OCI-LY3 (cell line): ENCODE data around the gene IRGQ.

Source experiments
- H2AFZ ChIP-seq: fragments of 200-600, 300-600 bp; shearing (Covaris generic); 2 replicates; pipeline ENCODE4 v1.6.0; 2014; ENCODE audit warnings: antibody characterized with exemption, low read depth, low read length
- H3K27ac ChIP-seq: fragments of 200-600, 300-600 bp; sonication (generic); 2 replicates; pipeline ENCODE4 v1.5.1; 2014; ENCODE audit warnings: mild to moderate bottlenecking, low read length, moderate library complexity, mixed read lengths
- H3K27me3 ChIP-seq: fragments of 200-600, 300-600 bp; sonication (generic); 2 replicates; pipeline ENCODE4 v1.6.1; 2014; ENCODE audit warnings: low read depth, low read length, mixed read lengths
- H3K36me3 ChIP-seq: fragments of 200-600, 300-600 bp; sonication (generic); replicated peaks from 2 replicates; pipeline ENCODE3; 2014; ENCODE audit warnings: low read depth, low read length, mixed read lengths
- H3K4me1 ChIP-seq: fragments of 300-600, 200-600 bp; sonication (generic); 2 replicates; pipeline ENCODE4 v1.6.1; 2014; ENCODE audit warnings: low read length, mixed read lengths
- H3K4me2 ChIP-seq: fragments of 200-600, 300-600 bp; sonication (generic); 2 replicates; pipeline ENCODE4 v1.6.1; 2014; ENCODE audit warnings: low read length, mixed read lengths
- H3K4me3 ChIP-seq: fragments of 300-600, 200-600 bp; sonication (generic); 2 replicates; pipeline ENCODE4 v1.5.1; 2014; ENCODE audit warnings: antibody characterized with exemption, mild to moderate bottlenecking, low read length, moderate library complexity
- H3K79me2 ChIP-seq: fragments of 300-600, 200-600 bp; shearing (Covaris generic); 2 replicates; pipeline ENCODE4 v1.6.1; 2014; ENCODE audit warnings: mild to moderate bottlenecking, low read length, mixed read lengths
- H3K9ac ChIP-seq: fragments of 300-600, 200-600 bp; shearing (Covaris generic); 2 replicates; pipeline ENCODE4 v1.6.0; 2014; ENCODE audit warnings: mild to moderate bottlenecking, low read length, moderate library complexity
- H3K9me3 ChIP-seq: fragments of 200-600, 300-600 bp; shearing (Covaris generic); 2 replicates; pipeline ENCODE4 v1.6.1; 2014; ENCODE audit warnings: low read length, mixed read lengths; ENCODE audit not compliant: insufficient read depth
- H4K20me1 ChIP-seq: fragments of 200-600, 300-600 bp; sonication (generic); 2 replicates; pipeline ENCODE4 v1.6.1; 2016; ENCODE audit warnings: low read length, mixed read lengths; ENCODE audit not compliant: insufficient read depth
- CTCF ChIP-seq: fragments of 200-600, 300-600 bp; sonication (generic); IDR thresholded peaks from 2 replicates; pipeline ENCODE4 v1.5.1; 2014; ENCODE audit warnings: antibody characterized with exemption, low read length, low read depth
- EZH2phosphoT487 ChIP-seq: fragments of 200-600 bp; shearing (Covaris generic); IDR thresholded peaks from 2 replicates; pipeline ENCODE4 v1.6.1; 2018; ENCODE audit warnings: antibody characterized with exemption, mixed run types, low read depth

Gene IRGQ

GRCh38 chr19:43634872-43635560, 39.1 kb upstream of the IRGQ start:
- Histone ChIP-seq H3K27me3 (no peaks in the 10 kb centered on the region; the same call in 1 of the 2 replicates), H2AFZ (no peak overlapping the region), H3K4me2 (no peak overlapping the region), H4K20me1 (no peaks in the 10 kb centered on the region), H3K79me2 (no peaks in the 10 kb centered on the region), H3K4me3 (no peak overlapping the region), H3K9me3 (no peaks in the 10 kb centered on the region), H3K36me3 (no peaks in the 10 kb centered on the region), H3K27ac (no peak overlapping the region), H3K9ac (no peak overlapping the region), H3K4me1 (peaks cover 10% of the 10 kb centered on the region)
- TF ChIP-seq EZH2phosphoT487, result no peak
- no peak for TF ChIP-seq CTCF

DNA sequence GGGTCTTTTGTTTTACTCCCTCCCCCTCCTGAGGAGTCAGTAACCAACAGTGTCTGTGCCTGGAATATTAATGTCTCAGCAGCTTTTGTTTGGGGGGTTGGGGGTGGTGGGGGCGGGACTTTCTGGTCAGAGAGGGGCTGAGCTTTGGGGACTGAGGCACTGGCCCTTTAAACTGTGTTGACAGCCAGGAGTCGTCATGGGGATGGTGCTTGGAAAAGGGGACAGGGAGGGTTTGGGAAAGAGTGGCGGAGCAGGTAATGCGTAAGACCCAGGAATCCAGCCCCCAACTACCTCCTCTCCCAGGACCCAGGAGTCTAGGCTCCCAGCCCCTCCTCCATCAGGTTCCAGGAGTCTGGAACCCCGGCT, 38.6 kb upstream of the IRGQ start:
- no peaks in the 10 kb centered on the region for H4K20me1 ChIP-seq
- no peaks in the 10 kb centered on the region for H3K36me3 ChIP-seq
- H3K9me3 ChIP-seq, result no peaks in the 10 kb centered on the region
- H3K4me1 ChIP-seq, result peaks cover 10% of the 10 kb centered on the region
- H3K9ac ChIP-seq, result no peak overlapping the region
- H3K27ac ChIP-seq, result no peak overlapping the region
- no peak overlapping the region for H3K4me2 ChIP-seq
- H3K27me3 ChIP-seq, result no peaks in the 10 kb centered on the region; the same call in 1 of the 2 replicates
- TF ChIP-seq CTCF (no peak), EZH2phosphoT487 (no peak)
- H2AFZ ChIP-seq, result no peak overlapping the region
- H3K4me3 ChIP-seq, result no peak overlapping the region
- no peaks in the 10 kb centered on the region for H3K79me2 ChIP-seq

DNA sequence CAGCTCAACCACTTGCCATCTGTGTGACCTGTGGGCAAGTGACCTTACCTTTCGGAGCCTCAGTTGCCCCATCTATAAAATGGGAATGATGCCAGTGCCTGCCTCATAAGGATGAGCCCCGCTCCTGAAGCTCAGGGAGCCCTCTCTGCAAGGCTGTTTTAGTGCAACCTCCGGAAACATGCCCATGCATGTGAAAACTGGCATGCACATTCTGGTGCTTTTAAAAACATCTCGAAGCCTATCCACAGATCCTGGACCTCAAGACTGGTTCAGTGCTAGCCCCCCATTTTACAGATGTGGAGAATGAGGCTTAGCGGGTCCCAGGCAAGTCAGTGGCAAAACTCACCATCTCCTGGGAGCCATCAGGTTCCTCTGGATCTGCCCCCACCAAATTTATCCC, 38.1 kb upstream of the IRGQ start:
- TF ChIP-seq EZH2phosphoT487 (no peak), CTCF (no peak)

GRCh38 chr19:43633520-43633919, 37.6 kb upstream of the IRGQ start:
- Histone ChIP-seq H3K4me1 (peaks cover 3% of the 10 kb centered on the region), H3K4me2 (no peak overlapping the region), H3K27me3 (no peaks in the 10 kb centered on the region; the same call in 1 of the 2 replicates), H2AFZ (no peak overlapping the region), H3K9me3 (no peaks in the 10 kb centered on the region), H3K36me3 (no peaks in the 10 kb centered on the region), H3K79me2 (no peaks in the 10 kb centered on the region), H4K20me1 (no peaks in the 10 kb centered on the region), H3K9ac (no peak overlapping the region), H3K27ac (no peak overlapping the region), H3K4me3 (no peak overlapping the region)
- TF ChIP-seq EZH2phosphoT487 (no peak), CTCF (no peak)

More for the DNA sequence above, 38.1 kb upstream of the IRGQ start:
- Histone ChIP-seq H3K79me2 (no peaks in the 10 kb centered on the region), H2AFZ (no peak overlapping the region), H3K4me2 (no peak overlapping the region), H3K4me1 (peaks cover 8% of the 10 kb centered on the region), H3K9ac (no peak overlapping the region), H3K27ac (no peak overlapping the region), H3K9me3 (no peaks in the 10 kb centered on the region), H3K36me3 (no peaks in the 10 kb centered on the region), H4K20me1 (no peaks in the 10 kb centered on the region), H3K4me3 (no peak overlapping the region), H3K27me3 (no peaks in the 10 kb centered on the region; the same call in 1 of the 2 replicates)
